ENCODE data around the gene TLE6. TPM values are rescaled to one million over a fixed set of nuclear protein-coding genes. Genes with fewer than 3 reads are reported as not detected.
"Not testable (repeated sequence)": the region's sequence is repeated elsewhere in the genome, so short reads cannot be mapped to it uniquely, and the experiment has no call there.

Gene TLE6
- total RNA-seq, 1 donor from 2014 or later = 0.93 TPM

GRCh38 chr19:2973229-2973628 is 4.1 kb upstream of the TLE6 start:
- DNase-seq (ENCODE audit: low spot score) = no peak

- DNase-seq (ENCODE audit: low spot score) = no peak
Observed at GRCh38 chr19:2974342-2975041, 2.9 kb upstream of the TLE6 start.

GRCh38 chr19:2976609-2977000 is 759 bp upstream of the TLE6 start:
- DNase-seq (ENCODE audit: low spot score) = no peak

GRCh38 chr19:2977746-2978138 is 378 bp downstream of the TLE6 start:
- DNase-seq (ENCODE audit: low spot score) = no peak

GRCh38 chr19:2978166-2978767 is 903 bp downstream of the TLE6 start:
- no peak for DNase-seq (ENCODE audit: low spot score)

GRCh38 chr19:2978772-2979171 is 1.4 kb downstream of the TLE6 start:
- no peak for DNase-seq (ENCODE audit: low spot score)

- DNase-seq (ENCODE audit: low spot score) = no peak
Observed at GRCh38 chr19:2981898-2982297, 4.5 kb downstream of the TLE6 start.

- DNase-seq (ENCODE audit: low spot score) = no peak
Observed at GRCh38 chr19:2982561-2982960, 5.2 kb downstream of the TLE6 start.

GRCh38 chr19:2982983-2983350 is 5.6 kb downstream of the TLE6 start:
- peak; percentile 92 for DNase-seq (ENCODE audit: low spot score)

GRCh38 chr19:2983351-2984214 is 6.2 kb downstream of the TLE6 start:
- peak; percentile 92 for DNase-seq (ENCODE audit: low spot score)

GRCh38 chr19:2984215-2984528 is 6.8 kb downstream of the TLE6 start:
- DNase-seq (ENCODE audit: low spot score) = no peak

GRCh38 chr19:2986951-2987524 is 9.7 kb downstream of the TLE6 start:
- no peak for DNase-seq (ENCODE audit: low spot score)

- no peak for DNase-seq (ENCODE audit: low spot score)
Observed at GRCh38 chr19:2987797-2988196, 10.4 kb downstream of the TLE6 start.

- no peak for DNase-seq (ENCODE audit: low spot score)
Observed at GRCh38 chr19:2988568-2988967, 11.2 kb downstream of the TLE6 start.

GRCh38 chr19:2989236-2989946 is 12.0 kb downstream of the TLE6 start:
- DNase-seq (ENCODE audit: low spot score) = no peak

- DNase-seq (ENCODE audit: low spot score) = not testable (repeated sequence)
Observed at GRCh38 chr19:2992333-2992732, 15.0 kb downstream of the TLE6 start.

GRCh38 chr19:2992958-2993357 is 15.6 kb downstream of the TLE6 start:
- no peak for DNase-seq (ENCODE audit: low spot score)

- no peak for DNase-seq (ENCODE audit: low spot score)
Observed at GRCh38 chr19:2993579-2993978, 16.2 kb downstream of the TLE6 start.

GRCh38 chr19:2994588-2995131 is 17.3 kb downstream of the TLE6 start:
- no peak for DNase-seq (ENCODE audit: low spot score)

- no peak for DNase-seq (ENCODE audit: low spot score)
Observed at GRCh38 chr19:2997720-2998119, 20.4 kb downstream of the TLE6 start.

- DNase-seq (ENCODE audit: low spot score) = no peak
Observed at GRCh38 chr19:2998642-2999041, 21.3 kb downstream of the TLE6 start.

Data from mesenteric fat pad (tissue), 1 donor.